ENCODE data around the gene MAN2A2. TPM values are rescaled to one million over a fixed set of nuclear protein-coding genes. Genes with fewer than 3 reads are reported as not detected.
A peak's percentile ranks its signal among the peaks of the same experiment; 100 is the strongest.

MAN2A2 gene
- total and polyA plus RNA-seq, 9 of the 15 experiments (the other 6 are each of a cell fraction or from before 2014, with no cell fraction given): 7.3 to 151 (median 43.4) TPM

DNA sequence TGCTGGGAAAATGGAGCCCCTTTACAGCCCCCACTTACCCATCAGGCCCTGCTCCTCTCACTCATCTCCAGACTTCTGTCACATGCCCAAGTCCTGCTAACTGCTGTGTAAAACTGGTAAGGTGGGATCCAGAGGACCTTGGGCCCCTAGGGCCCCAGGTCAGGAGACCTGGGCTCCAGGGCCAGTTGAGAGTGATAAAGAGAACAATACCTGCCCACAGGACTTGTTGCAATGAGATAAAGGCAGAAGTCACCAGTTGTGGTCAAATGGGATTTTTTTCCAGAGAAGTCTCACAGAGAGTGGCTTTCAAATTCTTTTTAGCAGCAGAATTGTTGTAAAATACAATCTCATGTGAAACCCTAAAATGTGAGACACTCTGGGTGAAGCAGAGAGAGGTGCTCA is 34.0 kb upstream of the MAN2A2 start (continued):
- TF ChIP-seq ZFX (CRISPR knock-in tag; IDR thresholded peaks at IDR 0.05): peak; percentile 25; the same call in 1 of the 2 replicates
- TF ChIP-seq, protein P1, sequence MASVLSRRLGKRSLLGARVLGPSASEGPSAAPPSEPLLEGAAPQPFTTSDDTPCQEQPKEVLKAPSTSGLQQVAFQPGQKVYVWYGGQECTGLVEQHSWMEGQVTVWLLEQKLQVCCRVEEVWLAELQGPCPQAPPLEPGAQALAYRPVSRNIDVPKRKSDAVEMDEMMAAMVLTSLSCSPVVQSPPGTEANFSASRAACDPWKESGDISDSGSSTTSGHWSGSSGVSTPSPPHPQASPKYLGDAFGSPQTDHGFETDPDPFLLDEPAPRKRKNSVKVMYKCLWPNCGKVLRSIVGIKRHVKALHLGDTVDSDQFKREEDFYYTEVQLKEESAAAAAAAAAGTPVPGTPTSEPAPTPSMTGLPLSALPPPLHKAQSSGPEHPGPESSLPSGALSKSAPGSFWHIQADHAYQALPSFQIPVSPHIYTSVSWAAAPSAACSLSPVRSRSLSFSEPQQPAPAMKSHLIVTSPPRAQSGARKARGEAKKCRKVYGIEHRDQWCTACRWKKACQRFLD (CRISPR knock-in tag; IDR thresholded peaks at IDR 0.05): 0 out of 2 replicates have a peak, but pooled peaks have one; percentile 58
- TF ChIP-seq ZKSCAN8 (CRISPR knock-in tag; IDR thresholded peaks at IDR 0.05): no peak
- no peak for TF ChIP-seq POU5F1 (IDR thresholded peaks at IDR 0.05; ENCODE audit: borderline replicate concordance, low read depth, low read length, partially characterized antibody)
- TF ChIP-seq GTF2A2 (tag; IDR thresholded peaks at IDR 0.05): no peak
- no peak; the same call in 1 of the 2 replicates for TF ChIP-seq ZNF212 (CRISPR knock-in tag; IDR thresholded peaks at IDR 0.05)
- TF ChIP-seq, protein P2, sequence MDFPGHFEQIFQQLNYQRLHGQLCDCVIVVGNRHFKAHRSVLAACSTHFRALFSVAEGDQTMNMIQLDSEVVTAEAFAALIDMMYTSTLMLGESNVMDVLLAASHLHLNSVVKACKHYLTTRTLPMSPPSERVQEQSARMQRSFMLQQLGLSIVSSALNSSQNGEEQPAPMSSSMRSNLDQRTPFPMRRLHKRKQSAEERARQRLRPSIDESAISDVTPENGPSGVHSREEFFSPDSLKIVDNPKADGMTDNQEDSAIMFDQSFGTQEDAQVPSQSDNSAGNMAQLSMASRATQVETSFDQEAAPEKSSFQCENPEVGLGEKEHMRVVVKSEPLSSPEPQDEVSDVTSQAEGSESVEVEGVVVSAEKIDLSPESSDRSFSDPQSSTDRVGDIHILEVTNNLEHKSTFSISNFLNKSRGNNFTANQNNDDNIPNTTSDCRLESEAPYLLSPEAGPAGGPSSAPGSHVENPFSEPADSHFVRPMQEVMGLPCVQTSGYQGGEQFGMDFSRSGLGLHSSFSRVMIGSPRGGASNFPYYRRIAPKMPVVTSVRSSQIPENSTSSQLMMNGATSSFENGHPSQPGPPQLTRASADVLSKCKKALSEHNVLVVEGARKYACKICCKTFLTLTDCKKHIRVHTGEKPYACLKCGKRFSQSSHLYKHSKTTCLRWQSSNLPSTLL (IDR thresholded peaks at IDR 0.05): no peak
- peak; percentile 51; the same call in 1 of the 2 replicates for TF ChIP-seq KLF16 (IDR thresholded peaks at IDR 0.05)
- no peak for TF ChIP-seq MCM5 (IDR thresholded peaks at IDR 0.05; ENCODE audit: low read depth)
- TF ChIP-seq YY1 (IDR thresholded peaks at IDR 0.05; ENCODE audit: borderline replicate concordance in 1 of 3, control insufficient read depth in 1 of 3, extremely low read depth in 1 of 3, insufficient read depth in 3 of 3, insufficient read length in 1 of 3, insufficient replicate concordance in 2 of 3, low read depth in 1 of 3, low read length in 2 of 3): peak in 1 of 3 experiments; percentile 22
- TF ChIP-seq ZNF507 (tag; conservative IDR thresholded peaks at IDR 0.05): no peak
- TF ChIP-seq ZNF23 (CRISPR knock-in tag; IDR thresholded peaks at IDR 0.05): peak; percentile 12; the same call in 1 of the 2 replicates
- TF ChIP-seq NR2C2 (CRISPR knock-in tag; IDR thresholded peaks at IDR 0.05): no peak
- TF ChIP-seq NR2C2 (tag; IDR thresholded peaks at IDR 0.05): no peak
- no peak for TF ChIP-seq ZNF77 (CRISPR knock-in tag; IDR thresholded peaks at IDR 0.05)
- TF ChIP-seq TGIF2 (CRISPR knock-in tag; IDR thresholded peaks at IDR 0.05): no peak
- TF ChIP-seq TCF3 (CRISPR knock-in tag; IDR thresholded peaks at IDR 0.05): peak; percentile 79
- TF ChIP-seq SMARCE1 (IDR thresholded peaks at IDR 0.05): no peak; the same call in 1 of the 2 replicates
- TF ChIP-seq CBFA2T2 (conservative IDR thresholded peaks at IDR 0.05): peak; percentile 72
- TF ChIP-seq RBBP5 (IDR thresholded peaks at IDR 0.05; ENCODE audit: borderline replicate concordance, insufficient read depth, low read length, poor library complexity, severe bottlenecking): peak; percentile 48
- TF ChIP-seq IFI16 (CRISPR knock-in tag; IDR thresholded peaks at IDR 0.05): 0 out of 2 replicates have a peak, but pooled peaks have one; percentile 53
- no peak for TF ChIP-seq ZNF12 (CRISPR knock-in tag; IDR thresholded peaks at IDR 0.05)
- peak; percentile 26; the same call in 1 of the 2 replicates for TF ChIP-seq MTA2 (IDR thresholded peaks at IDR 0.05; ENCODE audit: low read depth)
- TF ChIP-seq, protein P3, sequence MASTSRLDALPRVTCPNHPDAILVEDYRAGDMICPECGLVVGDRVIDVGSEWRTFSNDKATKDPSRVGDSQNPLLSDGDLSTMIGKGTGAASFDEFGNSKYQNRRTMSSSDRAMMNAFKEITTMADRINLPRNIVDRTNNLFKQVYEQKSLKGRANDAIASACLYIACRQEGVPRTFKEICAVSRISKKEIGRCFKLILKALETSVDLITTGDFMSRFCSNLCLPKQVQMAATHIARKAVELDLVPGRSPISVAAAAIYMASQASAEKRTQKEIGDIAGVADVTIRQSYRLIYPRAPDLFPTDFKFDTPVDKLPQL (IDR thresholded peaks at IDR 0.05; ENCODE audit: extremely low read depth, insufficient read length): no peak
- no peak for TF ChIP-seq MAFG (tag; conservative IDR thresholded peaks at IDR 0.05)
- no peak for TF ChIP-seq ELF2 (CRISPR knock-in tag; IDR thresholded peaks at IDR 0.05)
